Astrocyte (in vitro differentiated cells and primary cell): Measurements from ENCODE around the gene LBR. TPM values are rescaled to one million over a fixed set of nuclear protein-coding genes. Genes with fewer than 3 reads are reported as not detected.

Source experiments
- DNase-seq: peaks from one replicate; pipeline ENCODE4 v3.0.0-alpha.2; 2010; ENCODE audit warnings: low read depth
- FAIRE-seq: peaks from 2 replicates; lab custom pipeline; 2011; peaks lifted over from hg19 to GRCh38; lab: Jason Lieb, UNC
- H2AFZ ChIP-seq: 2 replicates; pipeline ENCODE4 v1.6.0; 2012; ENCODE audit warnings: low read depth, low read length, inconsistent platforms
- H3K27ac ChIP-seq: 2 replicates; pipeline ENCODE4 v1.5.1; 2011; ENCODE audit warnings: low read depth, low read length, inconsistent platforms
- H3K27me3 ChIP-seq: 2 replicates; pipeline ENCODE4 v1.6.0; 2011; ENCODE audit warnings: low read length, inconsistent platforms; ENCODE audit not compliant: insufficient read depth
- H3K36me3 ChIP-seq: 2 replicates; pipeline ENCODE4 v1.5.1; 2011; ENCODE audit warnings: low read length, inconsistent platforms; ENCODE audit not compliant: insufficient read depth
- H3K4me1 ChIP-seq: 2 replicates; pipeline ENCODE4 v1.5.1; 2011; ENCODE audit warnings: low read length, inconsistent platforms; ENCODE audit not compliant: insufficient read depth
- H3K4me2 ChIP-seq: 2 replicates; pipeline ENCODE4 v1.6.0; 2012; ENCODE audit warnings: low read length, inconsistent platforms
- H3K4me3 ChIP-seq: 2 replicates; pipeline ENCODE4 v1.5.1; 2011; ENCODE audit warnings: low read depth, mild to moderate bottlenecking, low read length, inconsistent platforms; ENCODE audit not compliant: insufficient read depth
- H3K79me2 ChIP-seq: 2 replicates; pipeline ENCODE4 v1.6.0; 2012; ENCODE audit warnings: mild to moderate bottlenecking, low read length, inconsistent platforms; ENCODE audit not compliant: insufficient read depth
- H3K9ac ChIP-seq: 2 replicates; pipeline ENCODE4 v1.6.0; 2012; ENCODE audit warnings: mild to moderate bottlenecking, low read length, inconsistent platforms
- H3K9me3 ChIP-seq: 2 replicates; pipeline ENCODE4 v1.5.1; 2012; ENCODE audit warnings: low read depth, mild to moderate bottlenecking, low read length, inconsistent platforms; ENCODE audit not compliant: insufficient read depth
- H4K20me1 ChIP-seq: 2 replicates; pipeline ENCODE4 v1.6.0; 2012; ENCODE audit warnings: low read length, inconsistent platforms; ENCODE audit not compliant: insufficient read depth
- H3K27ac Mint-ChIP-seq: one replicate; pipeline ENCODE4 v1.8.0; 2021; ENCODE audit warnings: mild to moderate bottlenecking, mixed read lengths; ENCODE audit not compliant: unreplicated experiment
- H3K27me3 Mint-ChIP-seq: one replicate; pipeline ENCODE4 v1.8.0; 2021; ENCODE audit warnings: low read depth, mixed read lengths; ENCODE audit not compliant: unreplicated experiment
- H3K36me3 Mint-ChIP-seq: one replicate; pipeline ENCODE4 v1.8.0; 2021; ENCODE audit warnings: low read depth, mixed read lengths; ENCODE audit not compliant: unreplicated experiment
- H3K4me1 Mint-ChIP-seq: one replicate; pipeline ENCODE4 v1.8.0; 2021; ENCODE audit warnings: low read depth, mixed read lengths; ENCODE audit not compliant: unreplicated experiment
- H3K4me3 Mint-ChIP-seq: one replicate; pipeline ENCODE4 v1.8.0; 2021; ENCODE audit warnings: mild to moderate bottlenecking, moderate library complexity, mixed read lengths; ENCODE audit not compliant: unreplicated experiment
- H3K9me3 Mint-ChIP-seq: one replicate; pipeline ENCODE4 v1.8.0; 2021; ENCODE audit warnings: mild to moderate bottlenecking, mixed read lengths; ENCODE audit not compliant: unreplicated experiment
- CTCF ChIP-seq: IDR thresholded peaks from 2 replicates; pipeline ENCODE4 v1.5.1; 2011; ENCODE audit warnings: low read depth, mild to moderate bottlenecking, inconsistent platforms, low read length, moderate library complexity; ENCODE audit not compliant: insufficient read depth
- EZH2 ChIP-seq: IDR thresholded peaks from 2 replicates; pipeline ENCODE4 v1.6.1; 2012; ENCODE audit warnings: mild to moderate bottlenecking, low read length, inconsistent platforms; ENCODE audit not compliant: insufficient read depth
- total RNA-seq: library from RNA; stranded (reverse); gene quantifications from 2 replicates; pipeline ENCODE4 v1.2.1, GENCODE V29; 2021

The LBR gene
- total RNA-seq, 1 donor from 2014 or later = 42.6 TPM

- no peak overlapping the region for H3K4me3 Mint-ChIP-seq
- H3K9me3 Mint-ChIP-seq = no peaks in the 10 kb centered on the region
- Histone ChIP-seq H3K79me2 (peaks cover 21% of the 10 kb centered on the region), H4K20me1 (peaks cover 7% of the 10 kb centered on the region), H3K4me1 (no peaks in the 10 kb centered on the region), H3K4me2 (no peak overlapping the region), H3K4me3 (no peak overlapping the region), H3K27me3 (no peaks in the 10 kb centered on the region), H2AFZ (no peak overlapping the region), H3K36me3 (peaks cover 42% of the 10 kb centered on the region), H3K9ac (no peak overlapping the region), H3K27ac (no peak overlapping the region), H3K9me3 (no peaks in the 10 kb centered on the region)
- H3K36me3 Mint-ChIP-seq = peaks cover 18% of the 10 kb centered on the region
- H3K27ac Mint-ChIP-seq = no peak overlapping the region
- FAIRE-seq (no peak), DNase-seq (no peak)
- no peak for TF ChIP-seq CTCF
- H3K27me3 Mint-ChIP-seq = no peaks in the 10 kb centered on the region
- H3K4me1 Mint-ChIP-seq = peaks cover 4% of the 10 kb centered on the region
These were observed 19.6 kb downstream of the LBR start for GRCh38 chr1:225408249-225408648.

- no peaks in the 10 kb centered on the region for H3K27me3 Mint-ChIP-seq
These were observed 20.1 kb downstream of the LBR start for GRCh38 chr1:225407755-225408154.

More at GRCh38 chr1:225407755-225408154, 20.1 kb downstream of the LBR start:
- Mint-ChIP-seq H3K27ac (no peak overlapping the region), H3K4me3 (no peak overlapping the region), H3K36me3 (peaks cover 18% of the 10 kb centered on the region), H3K9me3 (no peaks in the 10 kb centered on the region), H3K4me1 (peaks cover under 1% of the 10 kb centered on the region)
- Histone ChIP-seq H3K4me3 (no peak overlapping the region), H4K20me1 (peaks cover 7% of the 10 kb centered on the region), H3K9me3 (no peaks in the 10 kb centered on the region), H3K27me3 (no peaks in the 10 kb centered on the region), H3K79me2 (peaks cover 21% of the 10 kb centered on the region), H3K27ac (no peak overlapping the region), H3K4me2 (no peak overlapping the region), H2AFZ (no peak overlapping the region), H3K36me3 (peaks cover 46% of the 10 kb centered on the region), H3K9ac (no peak overlapping the region), H3K4me1 (no peaks in the 10 kb centered on the region)
- DNase-seq = no peak
- TF ChIP-seq EZH2 (no peak), CTCF (no peak)
- no peak for FAIRE-seq
